Measurements from ENCODE around the gene KDM2B.

The KDM2B gene

DNA sequence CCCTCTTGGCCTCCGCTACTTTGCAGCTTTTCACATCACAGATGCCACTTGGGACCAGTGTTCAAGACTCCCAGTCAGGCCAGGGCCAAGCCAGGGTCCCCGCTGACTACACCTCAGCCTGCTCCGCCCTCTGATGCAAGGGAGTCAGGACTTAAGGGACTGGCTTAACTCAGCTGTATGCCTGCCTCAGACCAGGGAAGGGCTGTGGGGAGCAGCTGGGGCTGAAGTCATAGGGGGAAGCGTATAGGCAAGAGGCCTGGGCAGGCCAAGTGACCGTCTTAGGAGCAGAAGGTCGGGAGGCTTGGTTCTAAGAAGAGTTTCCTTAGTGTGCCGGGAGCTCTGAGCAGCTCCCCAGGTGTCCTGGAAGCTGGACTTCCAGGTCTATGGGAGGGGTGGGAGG, 21.9 kb downstream of the KDM2B start:
- no peak for DNase-seq (ENCODE audit: extremely low spot score)
- TF ChIP-seq, protein P1, sequence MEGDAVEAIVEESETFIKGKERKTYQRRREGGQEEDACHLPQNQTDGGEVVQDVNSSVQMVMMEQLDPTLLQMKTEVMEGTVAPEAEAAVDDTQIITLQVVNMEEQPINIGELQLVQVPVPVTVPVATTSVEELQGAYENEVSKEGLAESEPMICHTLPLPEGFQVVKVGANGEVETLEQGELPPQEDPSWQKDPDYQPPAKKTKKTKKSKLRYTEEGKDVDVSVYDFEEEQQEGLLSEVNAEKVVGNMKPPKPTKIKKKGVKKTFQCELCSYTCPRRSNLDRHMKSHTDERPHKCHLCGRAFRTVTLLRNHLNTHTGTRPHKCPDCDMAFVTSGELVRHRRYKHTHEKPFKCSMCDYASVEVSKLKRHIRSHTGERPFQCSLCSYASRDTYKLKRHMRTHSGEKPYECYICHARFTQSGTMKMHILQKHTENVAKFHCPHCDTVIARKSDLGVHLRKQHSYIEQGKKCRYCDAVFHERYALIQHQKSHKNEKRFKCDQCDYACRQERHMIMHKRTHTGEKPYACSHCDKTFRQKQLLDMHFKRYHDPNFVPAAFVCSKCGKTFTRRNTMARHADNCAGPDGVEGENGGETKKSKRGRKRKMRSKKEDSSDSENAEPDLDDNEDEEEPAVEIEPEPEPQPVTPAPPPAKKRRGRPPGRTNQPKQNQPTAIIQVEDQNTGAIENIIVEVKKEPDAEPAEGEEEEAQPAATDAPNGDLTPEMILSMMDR (IDR thresholded peaks at IDR 0.05; ENCODE audit: control extremely low read depth, extremely low read depth, low read depth, missing control alignments) = no peak
- POLR2A ChIA-PET = interaction anchor here (0.6 kb wide), 1 partner anchor 238 kb away, joined by 4 read pairs; no protein-coding TSS in a partner anchor
- CTCF ChIA-PET = interaction anchor here (1.2 to 2.3 kb wide), 5 partner anchors 15 to 235 kb away, joined by 3 to 8 read pairs (median 4); partner anchors contain the start of gene RHOF

DNA sequence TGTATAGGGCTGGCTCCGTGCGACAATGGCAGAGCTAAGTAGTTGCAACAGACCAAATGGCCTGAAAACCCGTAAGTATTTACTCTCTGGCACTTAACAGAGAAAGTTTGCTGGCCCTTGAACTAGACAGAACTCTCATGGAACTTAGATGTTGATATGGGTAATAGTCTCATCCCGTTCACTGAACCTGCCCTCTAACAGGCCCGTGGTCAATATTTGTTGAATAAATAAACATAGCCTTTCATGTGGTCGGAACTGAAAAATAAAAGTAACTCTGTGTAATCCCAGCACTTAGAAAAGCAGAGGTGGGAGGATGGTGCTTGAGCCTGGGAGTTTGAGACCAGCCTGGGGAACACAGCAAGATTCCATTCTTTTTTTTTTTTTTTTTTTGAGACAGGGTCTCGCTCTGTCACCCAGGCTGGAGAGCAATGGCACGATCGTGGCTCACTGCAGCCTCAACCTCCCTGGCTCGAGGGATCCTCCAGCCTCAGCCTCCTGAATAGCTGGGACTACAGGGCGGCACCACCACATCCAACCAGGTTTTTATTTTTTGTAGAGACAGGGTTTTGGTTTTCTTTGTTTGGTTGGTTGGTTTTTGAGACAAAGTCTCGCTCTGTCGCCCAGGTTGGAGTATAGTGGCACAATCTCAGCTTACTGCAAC, 29.7 kb downstream of the KDM2B start:
- CTCF ChIA-PET = interaction anchor here (1.0 to 5.9 kb wide), 11 partner anchors 9 to 222 kb away, joined by 3 to 61 read pairs (median 5); partner anchors contain the start of genes MORN3 and ORAI1
- DNase-seq (ENCODE audit: extremely low spot score) = no peak
- TF ChIP-seq, protein P1 (IDR thresholded peaks at IDR 0.05; ENCODE audit: control extremely low read depth, extremely low read depth, low read depth, missing control alignments) = no peak
- POLR2A ChIA-PET = interaction anchor here (0.7 kb wide), 1 partner anchor 214 kb away, joined by 10 read pairs; no protein-coding TSS in a partner anchor

DNA sequence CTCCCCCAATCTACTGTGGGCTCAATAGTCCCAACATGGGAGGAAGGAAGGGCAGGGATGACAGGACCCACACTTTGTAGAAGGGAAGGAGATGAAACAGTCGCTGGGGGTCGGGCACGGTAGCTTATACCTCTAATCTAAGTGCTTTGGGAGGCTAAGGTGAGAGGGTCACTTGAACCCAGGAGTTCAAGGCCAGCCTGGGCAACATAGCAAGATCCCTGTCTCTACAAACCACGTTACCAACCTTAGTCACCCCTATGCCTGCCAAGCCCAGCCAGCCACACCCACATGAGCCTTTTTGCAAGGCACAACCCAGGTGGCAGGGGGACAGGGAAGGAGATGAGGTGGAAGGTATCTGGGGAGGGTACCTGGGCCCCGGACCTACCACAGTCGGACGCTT, 31.7 kb downstream of the KDM2B start:
- CTCF ChIA-PET = interaction anchor here (1.0 kb wide), 1 partner anchor 245 kb away, joined by 3 read pairs; the partner anchor contains the start of gene RHOF
- DNase-seq (ENCODE audit: extremely low spot score) = no peak
- POLR2A ChIA-PET = no interaction called here
- TF ChIP-seq, protein P1 (IDR thresholded peaks at IDR 0.05; ENCODE audit: control extremely low read depth, extremely low read depth, low read depth, missing control alignments) = no peak

DNA sequence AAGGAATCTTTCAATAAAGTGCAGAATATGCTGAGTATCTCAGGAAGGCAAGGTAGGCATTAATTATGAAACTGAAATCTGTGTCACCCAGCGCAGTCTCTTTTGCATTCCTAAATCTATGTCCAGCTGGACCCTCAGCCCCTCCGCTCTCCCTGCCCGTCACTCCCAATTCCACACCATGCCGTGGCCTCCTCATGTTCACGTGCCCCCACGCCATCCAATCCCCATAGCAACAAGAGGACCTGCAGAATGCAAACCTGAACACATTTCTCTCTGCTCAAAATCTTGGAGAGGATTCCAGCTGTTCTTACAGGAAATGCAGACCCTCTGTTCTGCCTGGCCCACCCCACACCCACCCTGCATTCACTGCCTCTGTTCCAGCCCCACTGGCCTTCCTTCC, 35.3 kb downstream of the KDM2B start:
- POLR2A ChIA-PET = interaction anchor here (0.7 kb wide), 1 partner anchor 100 kb away, joined by 3 read pairs; no protein-coding TSS in a partner anchor
- CTCF ChIA-PET = interaction anchor here (1.2 to 1.8 kb wide), 6 partner anchors 8 to 137 kb away, joined by 3 to 10 read pairs (median 4); partner anchors contain the start of genes MORN3 and ORAI1
- no peak for DNase-seq (ENCODE audit: extremely low spot score)
- TF ChIP-seq, protein P1 (IDR thresholded peaks at IDR 0.05; ENCODE audit: control extremely low read depth, extremely low read depth, low read depth, missing control alignments) = no peak

DNA sequence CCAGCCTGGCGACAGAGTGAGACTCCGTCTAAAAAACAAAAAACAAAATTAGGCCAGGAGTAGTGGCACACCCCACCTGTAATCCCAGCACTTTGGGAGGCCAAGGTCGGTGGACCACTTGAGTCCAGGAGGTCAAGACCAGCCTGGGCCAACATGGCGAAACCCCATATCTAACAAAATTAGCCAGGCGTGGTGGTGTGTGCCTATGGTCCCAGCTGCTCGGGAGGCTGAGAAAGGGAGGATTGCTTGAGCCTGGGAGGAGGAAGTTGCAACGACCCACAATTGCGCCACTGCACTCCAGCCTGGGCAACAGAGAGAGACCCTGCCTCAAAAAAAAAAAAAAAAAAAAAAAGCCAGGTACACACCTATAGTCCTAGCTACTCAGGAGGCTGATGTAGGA, 37.0 kb downstream of the KDM2B start:
- TF ChIP-seq, protein P1 (IDR thresholded peaks at IDR 0.05; ENCODE audit: control extremely low read depth, extremely low read depth, low read depth, missing control alignments) = no peak
- DNase-seq (ENCODE audit: extremely low spot score) = no peak
- ChIA-PET POLR2A (no interaction called here), CTCF (interaction anchor here (1.6 to 2.6 kb wide), 2 partner anchors 9 to 125 kb away, joined by 6 to 22 read pairs; partner anchors contain the start of gene MORN3)

DNA sequence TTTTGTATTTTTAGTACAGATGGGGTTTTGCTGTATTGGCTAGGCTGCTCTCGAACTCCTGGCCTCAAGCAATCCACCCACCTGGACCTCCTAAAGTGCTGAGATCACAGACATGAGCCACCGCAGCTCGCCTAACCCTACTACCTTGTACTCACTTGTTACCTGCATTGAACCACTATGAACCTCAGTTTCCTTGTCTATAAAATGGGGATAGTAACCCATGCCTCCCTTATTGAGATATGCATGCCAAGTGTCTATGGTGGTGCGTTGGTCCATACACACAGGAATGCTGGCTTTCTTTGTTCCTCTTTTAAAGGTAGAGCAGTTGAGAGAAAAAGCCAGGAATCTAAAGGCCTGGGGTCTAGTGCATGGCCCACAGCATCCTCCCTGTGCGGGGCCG, 40.9 kb downstream of the KDM2B start:
- TF ChIP-seq, protein P1 (IDR thresholded peaks at IDR 0.05; ENCODE audit: control extremely low read depth, extremely low read depth, low read depth, missing control alignments) = no peak
- ChIA-PET CTCF (interaction anchor here (1.2 to 1.4 kb wide), 2 partner anchors 45 to 233 kb away, joined by 3 to 5 read pairs; no protein-coding TSS in a partner anchor), POLR2A (no interaction called here)
- DNase-seq (ENCODE audit: extremely low spot score) = no peak

All from GM10248 (cell line).